ENCODE measurements around the gene RANBP10. TPM values are rescaled to one million over a fixed set of nuclear protein-coding genes. Genes with fewer than 3 reads are reported as not detected.

The RANBP10 gene
- total and polyA plus RNA-seq, 9 of the 15 experiments (the other 6 are each of a cell fraction or from before 2014, with no cell fraction given): 0.61 to 19.3 (median 5.9) TPM

GRCh38 chr16:67846320-67847063 lies 40.1 kb upstream of the RANBP10 start, which contains the start of gene NUTF2 (continued):
- no peak for TF ChIP-seq USF2 (CRISPR knock-in tag; IDR thresholded peaks at IDR 0.05)
- peak; percentile 42; the same call in 1 of the 2 replicates for TF ChIP-seq JUND (IDR thresholded peaks at IDR 0.05; ENCODE audit: borderline replicate concordance, low read depth, low read length)
- TF ChIP-seq JUND (tag; IDR thresholded peaks at IDR 0.05; ENCODE audit: borderline replicate concordance, low read depth, low read length): no peak
- no peak for TF ChIP-seq SRSF7 (optimal IDR thresholded peaks at IDR 0.05; ENCODE audit: low read depth, low read length)
- TF ChIP-seq, protein P1, sequence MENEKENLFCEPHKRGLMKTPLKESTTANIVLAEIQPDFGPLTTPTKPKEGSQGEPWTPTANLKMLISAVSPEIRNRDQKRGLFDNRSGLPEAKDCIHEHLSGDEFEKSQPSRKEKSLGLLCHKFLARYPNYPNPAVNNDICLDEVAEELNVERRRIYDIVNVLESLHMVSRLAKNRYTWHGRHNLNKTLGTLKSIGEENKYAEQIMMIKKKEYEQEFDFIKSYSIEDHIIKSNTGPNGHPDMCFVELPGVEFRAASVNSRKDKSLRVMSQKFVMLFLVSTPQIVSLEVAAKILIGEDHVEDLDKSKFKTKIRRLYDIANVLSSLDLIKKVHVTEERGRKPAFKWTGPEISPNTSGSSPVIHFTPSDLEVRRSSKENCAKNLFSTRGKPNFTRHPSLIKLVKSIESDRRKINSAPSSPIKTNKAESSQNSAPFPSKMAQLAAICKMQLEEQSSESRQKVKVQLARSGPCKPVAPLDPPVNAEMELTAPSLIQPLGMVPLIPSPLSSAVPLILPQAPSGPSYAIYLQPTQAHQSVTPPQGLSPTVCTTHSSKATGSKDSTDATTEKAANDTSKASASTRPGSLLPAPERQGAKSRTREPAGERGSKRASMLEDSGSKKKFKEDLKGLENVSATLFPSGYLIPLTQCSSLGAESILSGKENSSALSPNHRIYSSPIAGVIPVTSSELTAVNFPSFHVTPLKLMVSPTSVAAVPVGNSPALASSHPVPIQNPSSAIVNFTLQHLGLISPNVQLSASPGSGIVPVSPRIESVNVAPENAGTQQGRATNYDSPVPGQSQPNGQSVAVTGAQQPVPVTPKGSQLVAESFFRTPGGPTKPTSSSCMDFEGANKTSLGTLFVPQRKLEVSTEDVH (IDR thresholded peaks at IDR 0.05; ENCODE audit: low read depth, partially characterized antibody): peak; percentile 88
- TF ChIP-seq ARNT (IDR thresholded peaks at IDR 0.05): peak in 1 of 2 experiments; percentile 54; a peak in 1 of 4 replicates
- TF ChIP-seq, protein P2, sequence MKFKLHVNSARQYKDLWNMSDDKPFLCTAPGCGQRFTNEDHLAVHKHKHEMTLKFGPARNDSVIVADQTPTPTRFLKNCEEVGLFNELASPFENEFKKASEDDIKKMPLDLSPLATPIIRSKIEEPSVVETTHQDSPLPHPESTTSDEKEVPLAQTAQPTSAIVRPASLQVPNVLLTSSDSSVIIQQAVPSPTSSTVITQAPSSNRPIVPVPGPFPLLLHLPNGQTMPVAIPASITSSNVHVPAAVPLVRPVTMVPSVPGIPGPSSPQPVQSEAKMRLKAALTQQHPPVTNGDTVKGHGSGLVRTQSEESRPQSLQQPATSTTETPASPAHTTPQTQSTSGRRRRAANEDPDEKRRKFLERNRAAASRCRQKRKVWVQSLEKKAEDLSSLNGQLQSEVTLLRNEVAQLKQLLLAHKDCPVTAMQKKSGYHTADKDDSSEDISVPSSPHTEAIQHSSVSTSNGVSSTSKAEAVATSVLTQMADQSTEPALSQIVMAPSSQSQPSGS (CRISPR knock-in tag; IDR thresholded peaks at IDR 0.05): no peak
- peak; percentile 76 for TF ChIP-seq KDM5B (IDR thresholded peaks at IDR 0.05; ENCODE audit: insufficient replicate concordance, low read depth, low read length)
- TF ChIP-seq ZNF212 (CRISPR knock-in tag; IDR thresholded peaks at IDR 0.05): no peak
- TF ChIP-seq SMC3 (conservative IDR thresholded peaks at IDR 0.05; ENCODE audit: insufficient read depth, low read depth, low read length): no peak
- TF ChIP-seq TAF9B (IDR thresholded peaks at IDR 0.05; ENCODE audit: partially characterized antibody): peak; percentile 43
- no peak for TF ChIP-seq SRSF1 (IDR thresholded peaks at IDR 0.05; ENCODE audit: low read depth, low read length)
- peak; percentile 94 for TF ChIP-seq MTA3 (IDR thresholded peaks at IDR 0.05; ENCODE audit: borderline replicate concordance)
- no peak for TF ChIP-seq ZNF224 (CRISPR knock-in tag; IDR thresholded peaks at IDR 0.05)
- TF ChIP-seq ZNF263 (CRISPR knock-in tag; IDR thresholded peaks at IDR 0.05; ENCODE audit: borderline replicate concordance): 0 out of 2 replicates have a peak, but pooled peaks have one; percentile 24
- no peak for TF ChIP-seq RCOR1 (IDR thresholded peaks at IDR 0.05; ENCODE audit: borderline replicate concordance in 1 of 2, low read depth in 2 of 2, low read length in 2 of 2)
- no peak for TF ChIP-seq MAFK (IDR thresholded peaks at IDR 0.05; ENCODE audit: low read length)
- TF ChIP-seq, protein P3, sequence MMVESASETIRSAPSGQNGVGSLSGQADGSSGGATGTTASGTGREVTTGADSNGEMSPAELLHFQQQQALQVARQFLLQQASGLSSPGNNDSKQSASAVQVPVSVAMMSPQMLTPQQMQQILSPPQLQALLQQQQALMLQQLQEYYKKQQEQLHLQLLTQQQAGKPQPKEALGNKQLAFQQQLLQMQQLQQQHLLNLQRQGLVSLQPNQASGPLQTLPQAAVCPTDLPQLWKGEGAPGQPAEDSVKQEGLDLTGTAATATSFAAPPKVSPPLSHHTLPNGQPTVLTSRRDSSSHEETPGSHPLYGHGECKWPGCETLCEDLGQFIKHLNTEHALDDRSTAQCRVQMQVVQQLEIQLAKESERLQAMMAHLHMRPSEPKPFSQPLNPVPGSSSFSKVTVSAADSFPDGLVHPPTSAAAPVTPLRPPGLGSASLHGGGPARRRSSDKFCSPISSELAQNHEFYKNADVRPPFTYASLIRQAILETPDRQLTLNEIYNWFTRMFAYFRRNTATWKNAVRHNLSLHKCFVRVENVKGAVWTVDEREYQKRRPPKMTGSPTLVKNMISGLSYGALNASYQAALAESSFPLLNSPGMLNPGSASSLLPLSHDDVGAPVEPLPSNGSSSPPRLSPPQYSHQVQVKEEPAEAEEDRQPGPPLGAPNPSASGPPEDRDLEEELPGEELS (CRISPR knock-in tag; IDR thresholded peaks at IDR 0.05; ENCODE audit: borderline replicate concordance): 0 out of 2 replicates have a peak, but pooled peaks have one; percentile 31
- TF ChIP-seq ARID2 (IDR thresholded peaks at IDR 0.05): no peak
- no peak for TF ChIP-seq JUNB (CRISPR knock-in tag; conservative IDR thresholded peaks at IDR 0.05)
